ENCODE results near the gene HOXB2.

HOXB2 gene

DNA sequence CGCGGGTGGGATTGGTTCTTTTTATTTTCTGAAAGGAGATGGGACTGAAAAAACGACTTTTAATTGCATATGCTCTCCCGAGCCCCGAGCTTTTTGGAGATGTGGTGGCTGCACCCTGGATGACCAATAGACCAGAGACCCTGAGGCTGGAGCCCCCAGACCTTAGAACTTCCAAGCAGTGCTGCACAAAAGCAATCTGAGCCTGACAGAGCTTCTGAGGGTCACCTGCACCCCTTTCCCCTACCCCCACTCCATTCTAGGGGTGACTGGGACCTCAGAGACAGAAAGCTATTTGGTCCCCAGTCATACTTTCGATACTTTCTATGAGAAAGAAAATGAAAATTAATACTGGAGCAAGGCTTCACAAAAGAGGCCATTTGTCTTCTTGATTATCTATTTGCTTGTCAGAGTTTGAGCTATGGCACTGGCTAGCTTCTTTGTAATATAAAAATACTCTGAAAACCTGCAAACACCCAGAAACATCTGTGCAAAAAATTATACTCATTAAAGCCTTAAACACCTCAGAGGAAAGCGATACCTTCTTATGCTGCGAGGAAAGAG lies 29.7 kb upstream of the HOXB2 start:
- peaks cover 44% of the 10 kb centered on the region for H3K36me3 ChIP-seq (replicated peaks; ENCODE audit: low read depth, low read length)
- H3K9me3 ChIP-seq (ENCODE audit: insufficient read depth, low read length), result no peaks in the 10 kb centered on the region
- no peak overlapping the region for H3K9ac ChIP-seq (ENCODE audit: low read length)
- TF ChIP-seq EZH2phosphoT487 (IDR thresholded peaks at IDR 0.05; ENCODE audit: low read depth), result no peak
- TF ChIP-seq, protein P1, sequence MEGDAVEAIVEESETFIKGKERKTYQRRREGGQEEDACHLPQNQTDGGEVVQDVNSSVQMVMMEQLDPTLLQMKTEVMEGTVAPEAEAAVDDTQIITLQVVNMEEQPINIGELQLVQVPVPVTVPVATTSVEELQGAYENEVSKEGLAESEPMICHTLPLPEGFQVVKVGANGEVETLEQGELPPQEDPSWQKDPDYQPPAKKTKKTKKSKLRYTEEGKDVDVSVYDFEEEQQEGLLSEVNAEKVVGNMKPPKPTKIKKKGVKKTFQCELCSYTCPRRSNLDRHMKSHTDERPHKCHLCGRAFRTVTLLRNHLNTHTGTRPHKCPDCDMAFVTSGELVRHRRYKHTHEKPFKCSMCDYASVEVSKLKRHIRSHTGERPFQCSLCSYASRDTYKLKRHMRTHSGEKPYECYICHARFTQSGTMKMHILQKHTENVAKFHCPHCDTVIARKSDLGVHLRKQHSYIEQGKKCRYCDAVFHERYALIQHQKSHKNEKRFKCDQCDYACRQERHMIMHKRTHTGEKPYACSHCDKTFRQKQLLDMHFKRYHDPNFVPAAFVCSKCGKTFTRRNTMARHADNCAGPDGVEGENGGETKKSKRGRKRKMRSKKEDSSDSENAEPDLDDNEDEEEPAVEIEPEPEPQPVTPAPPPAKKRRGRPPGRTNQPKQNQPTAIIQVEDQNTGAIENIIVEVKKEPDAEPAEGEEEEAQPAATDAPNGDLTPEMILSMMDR (IDR thresholded peaks at IDR 0.05; ENCODE audit: low read depth, low read length), result no peak
- no peak overlapping the region for H2AFZ ChIP-seq (ENCODE audit: low read depth, low read length)
- H4K20me1 ChIP-seq (ENCODE audit: insufficient read depth, low read length), result peaks cover 4% of the 10 kb centered on the region; the same call in 1 of the 2 replicates
- H3K4me2 ChIP-seq (ENCODE audit: low read length), result no peak overlapping the region
- peaks cover 58% of the 10 kb centered on the region for H3K79me2 ChIP-seq (ENCODE audit: low read length)
- no peak overlapping the region for H3K27ac ChIP-seq (ENCODE audit: low read length)
- H3K4me1 ChIP-seq (ENCODE audit: low read length), result peaks cover 39% of the 10 kb centered on the region
- H3K4me3 ChIP-seq (ENCODE audit: low read length), result no peak overlapping the region
- H3K27me3 ChIP-seq (ENCODE audit: low read depth, low read length), result no peaks in the 10 kb centered on the region

DNA sequence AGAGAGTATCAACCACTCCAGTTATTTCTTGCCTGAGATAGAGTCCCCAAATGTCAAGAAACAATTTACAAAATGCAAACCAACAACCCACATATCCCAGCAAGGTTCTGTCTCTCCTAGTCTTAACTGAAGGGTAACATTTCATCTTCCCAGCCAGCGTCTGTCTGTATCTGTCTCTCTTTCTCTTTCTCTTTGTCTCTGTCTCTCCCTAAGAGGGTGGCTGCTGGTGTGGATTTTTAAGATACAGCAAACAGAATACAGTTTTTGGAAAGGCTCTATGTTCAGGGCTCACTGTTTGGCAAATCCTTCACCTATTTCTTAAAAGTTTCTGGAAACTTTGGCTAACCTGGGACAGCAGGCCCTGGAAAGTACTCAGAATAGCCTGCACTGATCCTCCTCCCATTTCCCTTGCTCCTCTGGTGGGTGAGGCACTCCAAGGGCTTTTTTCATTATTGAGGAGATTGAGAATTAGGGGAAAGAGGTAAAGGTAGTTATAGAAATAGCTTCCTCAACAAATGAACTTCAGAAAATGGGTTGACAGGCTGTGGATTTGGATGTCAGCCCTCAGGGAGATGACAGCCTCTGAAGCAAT lies 27.0 kb upstream of the HOXB2 start:
- H3K27ac ChIP-seq (ENCODE audit: low read length), result no peak overlapping the region
- no peaks in the 10 kb centered on the region for H3K27me3 ChIP-seq (ENCODE audit: low read depth, low read length)
- no peak overlapping the region for H3K4me2 ChIP-seq (ENCODE audit: low read length)
- H2AFZ ChIP-seq (ENCODE audit: low read depth, low read length), result no peak overlapping the region
- H3K9ac ChIP-seq (ENCODE audit: low read length), result no peak overlapping the region
- peaks cover 31% of the 10 kb centered on the region for H3K4me1 ChIP-seq (ENCODE audit: low read length)
- peaks cover 4% of the 10 kb centered on the region; the same call in 1 of the 2 replicates for H4K20me1 ChIP-seq (ENCODE audit: insufficient read depth, low read length)
- TF ChIP-seq, protein P1 (IDR thresholded peaks at IDR 0.05; ENCODE audit: low read depth, low read length), result no peak
- TF ChIP-seq EZH2phosphoT487 (IDR thresholded peaks at IDR 0.05; ENCODE audit: low read depth), result no peak
- H3K36me3 ChIP-seq (replicated peaks; ENCODE audit: low read depth, low read length), result peaks cover 49% of the 10 kb centered on the region
- H3K4me3 ChIP-seq (ENCODE audit: low read length), result no peak overlapping the region
- no peaks in the 10 kb centered on the region for H3K9me3 ChIP-seq (ENCODE audit: insufficient read depth, low read length)
- peaks cover 50% of the 10 kb centered on the region for H3K79me2 ChIP-seq (ENCODE audit: low read length)

DNA sequence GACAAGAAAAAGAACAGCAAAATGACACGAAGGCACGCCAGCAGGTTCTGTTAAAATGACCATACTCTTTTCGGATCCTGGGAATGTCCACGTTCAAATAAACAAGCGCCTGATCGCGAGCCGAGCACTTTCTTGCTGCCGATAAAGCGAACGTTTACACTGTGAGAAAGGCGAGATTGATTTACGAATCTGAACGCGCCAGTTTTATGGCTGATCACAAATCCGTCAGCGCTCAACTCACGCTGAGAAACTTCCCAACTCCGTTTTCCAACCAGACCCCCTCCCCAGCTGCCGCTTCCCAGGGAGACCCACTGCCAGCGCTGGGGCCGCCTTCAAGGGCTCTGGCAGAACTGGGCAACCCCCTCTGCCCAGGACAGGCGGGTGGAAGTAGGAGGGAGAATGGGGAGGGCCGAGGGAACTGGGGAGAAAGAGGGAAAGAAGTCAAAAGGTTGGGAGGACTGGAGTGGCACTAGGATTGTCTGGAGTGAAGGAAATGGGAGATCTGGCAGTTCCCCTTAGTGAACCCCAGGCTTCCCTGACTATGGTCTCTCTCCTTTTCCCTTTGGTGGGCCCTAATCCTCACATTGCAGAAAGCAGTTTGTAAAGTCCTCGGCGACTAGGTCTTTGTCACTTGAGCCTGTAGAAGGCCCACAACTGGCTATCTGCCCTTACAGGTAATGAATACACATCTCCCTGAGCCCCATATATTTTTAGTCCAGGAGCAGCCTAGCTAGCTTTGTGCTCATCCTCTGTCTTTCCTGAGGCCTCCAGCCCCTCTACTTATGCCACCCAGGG lies 26.3 kb upstream of the HOXB2 start:
- Histone ChIP-seq H3K4me3 (ENCODE audit: low read length) (no peak overlapping the region), H4K20me1 (ENCODE audit: insufficient read depth, low read length) (peaks cover 4% of the 10 kb centered on the region; the same call in 1 of the 2 replicates), H3K27me3 (ENCODE audit: low read depth, low read length) (no peaks in the 10 kb centered on the region), H3K79me2 (ENCODE audit: low read length) (peaks cover 48% of the 10 kb centered on the region; the same call in 1 of the 2 replicates), H3K4me1 (ENCODE audit: low read length) (peaks cover 26% of the 10 kb centered on the region), H2AFZ (ENCODE audit: low read depth, low read length) (no peak overlapping the region), H3K4me2 (ENCODE audit: low read length) (no peak overlapping the region), H3K36me3 (replicated peaks; ENCODE audit: low read depth, low read length) (peaks cover 49% of the 10 kb centered on the region), H3K9ac (ENCODE audit: low read length) (no peak overlapping the region), H3K27ac (ENCODE audit: low read length) (no peak overlapping the region), H3K9me3 (ENCODE audit: insufficient read depth, low read length) (no peaks in the 10 kb centered on the region)
- no peak for TF ChIP-seq EZH2phosphoT487 (IDR thresholded peaks at IDR 0.05; ENCODE audit: low read depth)
- TF ChIP-seq, protein P1 (IDR thresholded peaks at IDR 0.05; ENCODE audit: low read depth, low read length), result no peak

All from OCI-LY3 (cell line).